ENCODE data around the gene HEMK1.

DNA sequence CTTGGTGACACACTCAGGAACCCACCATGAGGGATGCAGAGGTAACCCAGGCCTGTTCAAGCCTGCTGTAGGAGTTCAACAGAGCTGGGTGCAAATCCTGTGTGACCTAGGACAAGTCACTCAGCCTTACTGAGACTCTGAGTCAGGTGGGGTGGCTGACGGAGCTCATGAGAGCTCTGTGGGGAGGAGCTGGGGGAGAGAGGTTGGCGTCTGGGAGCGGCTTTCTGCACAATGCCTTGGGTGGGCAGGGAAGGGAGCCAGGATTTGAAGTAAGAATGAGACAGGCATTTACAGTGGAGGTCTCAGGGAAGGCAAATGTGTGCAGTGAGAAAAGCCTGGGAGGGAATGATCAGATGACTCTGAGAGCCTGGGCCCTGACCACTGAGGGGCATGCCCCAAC lies 20.1 kb upstream of the HEMK1 start:
- no peak for TF ChIP-seq POLR2A (IDR thresholded peaks at IDR 0.05)
- TF ChIP-seq, protein P1, sequence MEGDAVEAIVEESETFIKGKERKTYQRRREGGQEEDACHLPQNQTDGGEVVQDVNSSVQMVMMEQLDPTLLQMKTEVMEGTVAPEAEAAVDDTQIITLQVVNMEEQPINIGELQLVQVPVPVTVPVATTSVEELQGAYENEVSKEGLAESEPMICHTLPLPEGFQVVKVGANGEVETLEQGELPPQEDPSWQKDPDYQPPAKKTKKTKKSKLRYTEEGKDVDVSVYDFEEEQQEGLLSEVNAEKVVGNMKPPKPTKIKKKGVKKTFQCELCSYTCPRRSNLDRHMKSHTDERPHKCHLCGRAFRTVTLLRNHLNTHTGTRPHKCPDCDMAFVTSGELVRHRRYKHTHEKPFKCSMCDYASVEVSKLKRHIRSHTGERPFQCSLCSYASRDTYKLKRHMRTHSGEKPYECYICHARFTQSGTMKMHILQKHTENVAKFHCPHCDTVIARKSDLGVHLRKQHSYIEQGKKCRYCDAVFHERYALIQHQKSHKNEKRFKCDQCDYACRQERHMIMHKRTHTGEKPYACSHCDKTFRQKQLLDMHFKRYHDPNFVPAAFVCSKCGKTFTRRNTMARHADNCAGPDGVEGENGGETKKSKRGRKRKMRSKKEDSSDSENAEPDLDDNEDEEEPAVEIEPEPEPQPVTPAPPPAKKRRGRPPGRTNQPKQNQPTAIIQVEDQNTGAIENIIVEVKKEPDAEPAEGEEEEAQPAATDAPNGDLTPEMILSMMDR (IDR thresholded peaks at IDR 0.05) = no peak

All from esophagus squamous epithelium (tissue), 4 donors.